PC-9 (cell line): Measurements from ENCODE around the gene PC. TPM values are rescaled to one million over a fixed set of nuclear protein-coding genes. Genes with fewer than 3 reads are reported as not detected.

Experiments
- BruUV-seq: library from RNA; stranded (reverse); fragments of 400-500 nt; replicated peaks from 2 replicates; lab custom pipeline; 2021; lab: Mats Ljungman, UMichigan
- CTCF ChIA-PET: fragments of 300-600 bp; sonication (Branson Sonifier 250); formaldehyde crosslinking; loops from one replicate; lab custom pipeline; 2022; ENCODE audit warnings: antibody characterized with exemption; lab: Charles Lee
- POLR2A ChIA-PET: fragments of 300-600 bp; sonication (Branson Sonifier 250); formaldehyde crosslinking; loops from one replicate; lab custom pipeline; 2022; ENCODE audit warnings: antibody characterized with exemption; ENCODE audit not compliant: unreplicated experiment; lab: Charles Lee
- DNase-seq, 2 experiments: peaks; one replicate each; pipeline versions ENCODE4 v3.0.0 to v3.0.0-alpha.2; 2015 to 2022; ENCODE audit warnings: mixed read lengths in 1 of 2
- H2AFZ ChIP-seq: fragments of 200-600 bp; sonication (generic); 2 replicates; pipeline ENCODE4 v1.8.1; 2017; ENCODE audit warnings: antibody characterized with exemption
- H3F3A ChIP-seq: fragments of 200-600 bp; sonication (generic); 2 replicates; pipeline ENCODE4 v1.8.1; 2017; ENCODE audit warnings: antibody characterized with exemption, mild to moderate bottlenecking, low read depth; ENCODE audit not compliant: insufficient read depth
- H3K27ac ChIP-seq: fragments of 200-600 bp; sonication (generic); 2 replicates; pipeline ENCODE4 v1.6.1; 2016; ENCODE audit warnings: mixed run types
- H3K27me3 ChIP-seq: fragments of 200-600 bp; sonication (generic); 2 replicates; pipeline ENCODE4 v1.6.1; 2016; ENCODE audit warnings: low read depth, mixed run types; ENCODE audit not compliant: insufficient read depth
- H3K36me3 ChIP-seq: fragments of 200-600 bp; sonication (generic); 2 replicates; pipeline ENCODE4 v1.6.1; 2016; ENCODE audit warnings: low read depth, mixed run types
- H3K4me1 ChIP-seq: fragments of 200-600 bp; sonication (generic); replicated peaks from 2 replicates; pipeline ENCODE4 v1.6.1; 2016; ENCODE audit warnings: mixed run types; ENCODE audit not compliant: insufficient read depth
- H3K4me2 ChIP-seq: fragments of 200-600 bp; sonication (generic); 2 replicates; pipeline ENCODE4 v1.6.1; 2017; ENCODE audit warnings: mixed run types
- H3K4me3 ChIP-seq: fragments of 200-600 bp; sonication (generic); 2 replicates; pipeline ENCODE4 v1.6.1; 2016; ENCODE audit warnings: mixed run types
- H3K79me2 ChIP-seq: fragments of 200-600 bp; sonication (generic); 2 replicates; pipeline ENCODE4 v1.6.1; 2017; ENCODE audit warnings: low read depth, mixed run types
- H3K9me2 ChIP-seq: fragments of 200-600 bp; sonication (generic); 2 replicates; pipeline ENCODE4 v1.8.1; 2017; ENCODE audit warnings: mild to moderate bottlenecking; ENCODE audit not compliant: insufficient read depth
- H3K9me3 ChIP-seq: fragments of 200-600 bp; sonication (generic); 2 replicates; pipeline ENCODE4 v1.8.1; 2016; ENCODE audit warnings: low read depth; ENCODE audit not compliant: insufficient read depth
- H4K20me1 ChIP-seq: fragments of 200-600 bp; sonication (generic); 2 replicates; pipeline ENCODE4 v1.8.1; 2017; ENCODE audit not compliant: insufficient read depth
- CTCF ChIP-seq: fragments of 200-600 bp; sonication (generic); conservative IDR thresholded peaks from 2 replicates; pipeline ENCODE4 v1.6.1; 2017; ENCODE audit warnings: mixed run types, antibody characterized with exemption, mild to moderate bottlenecking, moderate library complexity
- EZH2 ChIP-seq: fragments of 200-600 bp; sonication (generic); IDR thresholded peaks from 2 replicates; pipeline ENCODE4 v1.8.0; 2017; ENCODE audit warnings: antibody characterized with exemption, low read depth
- intact Hi-C: fragments of 100-400 bp; cut with micrococcal nuclease; formaldehyde crosslinking; loops from one replicate; pipeline ENCODE4 v1.10.0; 2022; ENCODE audit not compliant: unreplicated experiment
- total RNA-seq: library from RNA; stranded (reverse); gene quantifications from 2 replicates; pipeline ENCODE4 v1.2.3, GENCODE V29; 2021

Gene PC
- total RNA-seq, 1 experiment from 2014 or later = 38.9 TPM

- no peak for TF ChIP-seq CTCF
- TF ChIP-seq EZH2 = no peak
- no peaks in the 10 kb centered on the region for H3K36me3 ChIP-seq
- POLR2A ChIA-PET = interaction anchor here (0.6 kb wide), 1 partner anchor 37 kb away, joined by 6 read pairs; no protein-coding TSS in a partner anchor
- H3K79me2 ChIP-seq = no peaks in the 10 kb centered on the region
- H3K9me2 ChIP-seq = no peaks in the 10 kb centered on the region
- DNase-seq = no peak
- H3K27me3 ChIP-seq = no peaks in the 10 kb centered on the region
- H4K20me1 ChIP-seq = no peaks in the 10 kb centered on the region
- no peak overlapping the region for H3K4me3 ChIP-seq
- BruUV-seq = no TSS peak
- H3K9me3 ChIP-seq = no peaks in the 10 kb centered on the region
- intact Hi-C loops = no loop called here
- H3K4me2 ChIP-seq = no peak overlapping the region
- CTCF ChIA-PET = no interaction called here
- no peak overlapping the region for H3K27ac ChIP-seq
- peaks cover 13% of the 10 kb centered on the region; the same call in 1 of the 2 replicates for H3F3A ChIP-seq
- H2AFZ ChIP-seq = no peak overlapping the region
- H3K4me1 ChIP-seq = peaks cover 5% of the 10 kb centered on the region; the same call in 1 of the 2 replicates
Observed at GRCh38 chr11:66867425-66868040, 90.7 kb downstream of the PC start.

GRCh38 chr11:66866511-66866986 is 91.6 kb downstream of the PC start:
- Histone ChIP-seq H2AFZ (no peak overlapping the region), H3K4me1 (peaks cover 5% of the 10 kb centered on the region; the same call in 1 of the 2 replicates), H3F3A (peaks cover 13% of the 10 kb centered on the region; the same call in 1 of the 2 replicates), H3K36me3 (no peaks in the 10 kb centered on the region), H4K20me1 (no peaks in the 10 kb centered on the region), H3K9me3 (no peaks in the 10 kb centered on the region), H3K9me2 (no peaks in the 10 kb centered on the region), H3K79me2 (no peaks in the 10 kb centered on the region), H3K4me2 (no peak overlapping the region), H3K4me3 (no peak overlapping the region), H3K27ac (no peak overlapping the region), H3K27me3 (no peaks in the 10 kb centered on the region)
- CTCF ChIA-PET = no interaction called here
- DNase-seq = no peak
- intact Hi-C loops = no loop called here
- no TSS peak for BruUV-seq
- TF ChIP-seq EZH2 (no peak), CTCF (no peak)
- POLR2A ChIA-PET = no interaction called here

- H3K4me2 ChIP-seq = no peak overlapping the region
- no peaks in the 10 kb centered on the region for H3K27me3 ChIP-seq
- ChIA-PET POLR2A (no interaction called here), CTCF (no interaction called here)
- H2AFZ ChIP-seq = no peak overlapping the region
- H3K79me2 ChIP-seq = no peaks in the 10 kb centered on the region
- no peak overlapping the region for H3K27ac ChIP-seq
- H3K4me3 ChIP-seq = no peak overlapping the region
- intact Hi-C loops = no loop called here
- H3K36me3 ChIP-seq = no peaks in the 10 kb centered on the region
- TF ChIP-seq EZH2 = no peak
- no peak for TF ChIP-seq CTCF
- no peaks in the 10 kb centered on the region for H3K9me3 ChIP-seq
- H4K20me1 ChIP-seq = no peaks in the 10 kb centered on the region
- DNase-seq = no peak
- no TSS peak for BruUV-seq
- H3F3A ChIP-seq = peaks cover 13% of the 10 kb centered on the region; the same call in 1 of the 2 replicates
- H3K9me2 ChIP-seq = no peaks in the 10 kb centered on the region
- H3K4me1 ChIP-seq = peaks cover 5% of the 10 kb centered on the region; the same call in 1 of the 2 replicates
Observed at GRCh38 chr11:66866007-66866406, 92.2 kb downstream of the PC start.
